GM20431 (cell line): ENCODE measurements around the gene BCAS3.
"Not testable (repeated sequence)": the region's sequence is repeated elsewhere in the genome, so short reads cannot be mapped to it uniquely, and the experiment has no call there.

Experiments used
- in situ Hi-C: fragments of 300-500 bp; cut with MseI, MboI; formaldehyde crosslinking; loops from one replicate; pipeline ENCODE4 v1.15.0; 2020; ENCODE audit warnings: low sequenced_read_pairs; ENCODE audit not compliant: unreplicated experiment

The BCAS3 gene

GRCh38 chr17:60845012-60845411 lies 167.4 kb downstream of the BCAS3 start:
- in situ Hi-C loops = no loop called here

- in situ Hi-C loops = no loop called here
Measured at GRCh38 chr17:60846175-60846574, 168.5 kb downstream of the BCAS3 start.

GRCh38 chr17:60851181-60851580 lies 173.5 kb downstream of the BCAS3 start:
- in situ Hi-C loops = no loop called here

- in situ Hi-C loops = no loop called here
Measured at GRCh38 chr17:60857556-60858080, 180.0 kb downstream of the BCAS3 start.

- in situ Hi-C loops = no loop called here
Measured at GRCh38 chr17:60862482-60862881, 184.8 kb downstream of the BCAS3 start.

GRCh38 chr17:60863892-60864707 lies 186.4 kb downstream of the BCAS3 start:
- in situ Hi-C loops = no loop called here

GRCh38 chr17:60864708-60865005 lies 187.0 kb downstream of the BCAS3 start:
- in situ Hi-C loops = no loop called here

- in situ Hi-C loops = no loop called here
Measured at GRCh38 chr17:60874772-60875171, 197.1 kb downstream of the BCAS3 start.

GRCh38 chr17:60886731-60887613 lies 209.3 kb downstream of the BCAS3 start:
- in situ Hi-C loops = not testable (repeated sequence)

- in situ Hi-C loops = no loop called here
Measured at GRCh38 chr17:60887614-60888028, 210.0 kb downstream of the BCAS3 start.

GRCh38 chr17:60888812-60889709 lies 211.4 kb downstream of the BCAS3 start:
- in situ Hi-C loops = no loop called here

- in situ Hi-C loops = no loop called here
Measured at GRCh38 chr17:60891149-60891548, 213.5 kb downstream of the BCAS3 start.

- in situ Hi-C loops = no loop called here
Measured at GRCh38 chr17:60893475-60893874, 215.8 kb downstream of the BCAS3 start.

- in situ Hi-C loops = no loop called here
Measured at GRCh38 chr17:60896996-60897395, 219.3 kb downstream of the BCAS3 start.

- in situ Hi-C loops = no loop called here
Measured at GRCh38 chr17:60899115-60899514, 221.5 kb downstream of the BCAS3 start.

GRCh38 chr17:60900688-60901087 lies 223.0 kb downstream of the BCAS3 start:
- in situ Hi-C loops = no loop called here

- in situ Hi-C loops = no loop called here
Measured at GRCh38 chr17:60901242-60901641, 223.6 kb downstream of the BCAS3 start.

GRCh38 chr17:60901806-60902205 lies 224.2 kb downstream of the BCAS3 start:
- in situ Hi-C loops = no loop called here

- in situ Hi-C loops = no loop called here
Measured at GRCh38 chr17:60902399-60902798, 224.7 kb downstream of the BCAS3 start.

- in situ Hi-C loops = no loop called here
Measured at GRCh38 chr17:60904582-60904981, 226.9 kb downstream of the BCAS3 start.
